Measurements from ENCODE around the gene BIRC7. TPM values are rescaled to one million over a fixed set of nuclear protein-coding genes. Genes with fewer than 3 reads are reported as not detected.

Gene BIRC7, protein sequence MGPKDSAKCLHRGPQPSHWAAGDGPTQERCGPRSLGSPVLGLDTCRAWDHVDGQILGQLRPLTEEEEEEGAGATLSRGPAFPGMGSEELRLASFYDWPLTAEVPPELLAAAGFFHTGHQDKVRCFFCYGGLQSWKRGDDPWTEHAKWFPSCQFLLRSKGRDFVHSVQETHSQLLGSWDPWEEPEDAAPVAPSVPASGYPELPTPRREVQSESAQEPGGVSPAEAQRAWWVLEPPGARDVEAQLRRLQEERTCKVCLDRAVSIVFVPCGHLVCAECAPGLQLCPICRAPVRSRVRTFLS
- total RNA-seq (2014; rRNA removed; shearing (Covaris generic)): 0.10 TPM in 1 of 2 replicates, not detected in the other

- peaks cover 90% of the 10 kb centered on the region for H3K27me3 ChIP-seq
- no peak for DNase-seq
These were observed at the start of gene BIRC7 for GRCh38 chr20:63235399-63235983. TSS of gene BIRC7 (plus strand) at chr20:63235905. CDS start at chr20:63236097, 192 bp downstream.

DNA sequence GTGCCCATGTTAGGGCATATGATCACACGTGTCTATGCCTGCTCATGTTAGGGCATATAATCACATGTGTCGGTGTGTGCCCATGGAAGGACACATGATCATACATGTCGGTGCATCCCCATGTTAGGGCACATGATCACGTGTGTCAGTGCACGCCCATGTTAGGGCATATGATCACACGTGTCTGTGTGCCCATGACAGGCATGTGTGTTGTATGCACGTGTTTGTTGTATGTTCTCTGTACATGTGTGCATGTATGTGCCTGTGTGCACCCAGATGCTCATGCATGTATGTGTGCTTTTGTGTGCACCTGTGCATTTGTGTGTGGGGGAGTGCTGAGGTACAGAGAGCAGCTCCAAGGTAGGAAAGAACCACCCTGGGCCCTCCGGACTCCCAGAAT lies 49.6 kb upstream of the BIRC7 start:
- H3K4me3 ChIP-seq: no peak overlapping the region
- DNase-seq: no peak
- H3K27me3 ChIP-seq: peaks cover 11% of the 10 kb centered on the region; the same call in 1 of the 2 replicates
- no peak overlapping the region for H3K27ac ChIP-seq
- no peaks in the 10 kb centered on the region for H3K4me1 ChIP-seq
- H3K36me3 ChIP-seq: no peaks in the 10 kb centered on the region
- no peaks in the 10 kb centered on the region for H3K9me3 ChIP-seq (replicated peaks)

More at GRCh38 chr20:63235399-63235983, at the start of gene BIRC7:
- no peak within 1 kb of the TSS for H3K4me3 ChIP-seq
- H3K36me3 ChIP-seq: no peaks in the 10 kb centered on the region
- no peak within 1 kb of the TSS for H3K27ac ChIP-seq
- peaks cover 17% of the 10 kb centered on the region for H3K4me1 ChIP-seq
- H3K9me3 ChIP-seq (replicated peaks): no peaks in the 10 kb centered on the region

GRCh38 chr20:63186528-63187316 lies 49.0 kb upstream of the BIRC7 start:
- DNase-seq: peak in 1 of 2 experiments; percentile 41
- no peak overlapping the region for H3K4me3 ChIP-seq
- peaks cover 5% of the 10 kb centered on the region; the same call in 1 of the 2 replicates for H3K27me3 ChIP-seq
- no peaks in the 10 kb centered on the region for H3K36me3 ChIP-seq
- no peaks in the 10 kb centered on the region for H3K4me1 ChIP-seq
- H3K27ac ChIP-seq: no peak overlapping the region
- H3K9me3 ChIP-seq (replicated peaks): no peaks in the 10 kb centered on the region

- H3K4me3 ChIP-seq: no peak overlapping the region
- H3K36me3 ChIP-seq: no peaks in the 10 kb centered on the region
- peaks cover 4% of the 10 kb centered on the region; the same call in 1 of the 2 replicates for H3K27me3 ChIP-seq
- no peaks in the 10 kb centered on the region for H3K9me3 ChIP-seq (replicated peaks)
- no peaks in the 10 kb centered on the region for H3K4me1 ChIP-seq
- no peak overlapping the region for H3K27ac ChIP-seq
- no peak for DNase-seq
These were observed 48.2 kb upstream of the BIRC7 start for GRCh38 chr20:63187338-63188158.

DNA sequence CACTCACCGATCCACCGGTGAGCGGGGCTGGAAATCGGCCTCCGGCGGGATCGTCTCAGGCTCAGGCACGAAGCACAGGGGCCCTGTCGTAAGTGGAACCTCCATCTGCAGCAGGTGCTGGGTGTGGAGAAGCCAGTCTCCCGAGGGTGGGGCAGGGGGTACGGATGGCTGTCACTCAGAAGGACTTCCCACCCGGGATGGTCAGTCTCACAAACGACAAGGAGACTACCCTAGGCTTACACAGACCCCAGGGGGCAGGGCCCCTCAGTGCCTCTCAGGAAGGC lies 47.6 kb upstream of the BIRC7 start:
- no peaks in the 10 kb centered on the region for H3K27me3 ChIP-seq
- H3K9me3 ChIP-seq (replicated peaks): no peaks in the 10 kb centered on the region
- no peak for DNase-seq
- no peaks in the 10 kb centered on the region for H3K4me1 ChIP-seq
- H3K4me3 ChIP-seq: no peak overlapping the region
- no peaks in the 10 kb centered on the region for H3K36me3 ChIP-seq
- H3K27ac ChIP-seq: no peak overlapping the region

GRCh38 chr20:63188641-63189321 lies 46.9 kb upstream of the BIRC7 start:
- Histone ChIP-seq H3K36me3 (no peaks in the 10 kb centered on the region), H3K4me3 (no peak overlapping the region), H3K4me1 (no peaks in the 10 kb centered on the region), H3K9me3 (replicated peaks) (no peaks in the 10 kb centered on the region), H3K27ac (no peak overlapping the region), H3K27me3 (no peaks in the 10 kb centered on the region)
- no peak for DNase-seq

GRCh38 chr20:63189322-63189642 lies 46.4 kb upstream of the BIRC7 start:
- Histone ChIP-seq H3K27me3 (no peaks in the 10 kb centered on the region), H3K27ac (no peak overlapping the region), H3K9me3 (replicated peaks) (no peaks in the 10 kb centered on the region), H3K4me1 (no peaks in the 10 kb centered on the region), H3K4me3 (no peak overlapping the region), H3K36me3 (no peaks in the 10 kb centered on the region)
- DNase-seq: no peak

DNA sequence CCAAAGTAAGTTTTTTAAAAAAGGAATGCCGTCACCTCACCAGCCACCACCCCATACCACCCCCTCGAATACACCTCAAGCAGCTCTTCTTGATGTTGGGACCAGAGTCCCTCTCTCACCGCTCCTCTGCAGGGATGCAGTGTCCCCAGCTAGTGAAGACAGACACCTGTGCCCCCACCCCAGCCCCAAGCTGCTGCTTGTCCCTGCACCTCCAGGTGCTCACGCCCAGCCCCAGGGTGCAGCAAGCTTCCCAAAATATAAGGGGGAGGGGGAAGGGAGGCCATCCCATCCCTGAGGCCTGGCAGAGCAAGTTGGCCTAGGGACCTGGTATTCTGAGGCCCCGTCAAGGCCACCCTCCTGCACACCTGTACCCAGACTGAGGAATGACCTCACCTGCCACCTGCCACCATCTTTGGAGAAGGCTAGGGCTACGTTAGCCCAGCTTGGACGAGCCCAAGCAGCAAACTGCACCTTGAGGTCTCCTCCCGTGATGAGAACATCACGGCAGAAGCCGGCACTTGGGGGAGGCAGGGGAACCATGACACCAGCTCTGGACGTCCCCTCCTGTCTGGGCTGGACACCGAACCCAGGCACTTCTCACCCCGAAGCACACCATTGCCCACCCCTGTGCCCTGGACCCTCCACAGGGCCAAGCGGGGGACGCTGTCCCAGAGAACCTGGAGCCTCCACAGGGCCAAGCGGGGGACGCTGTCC lies 45.7 kb upstream of the BIRC7 start:
- Histone ChIP-seq H3K27ac (no peak overlapping the region), H3K4me3 (no peak overlapping the region), H3K36me3 (peaks cover 4% of the 10 kb centered on the region), H3K4me1 (no peaks in the 10 kb centered on the region), H3K9me3 (replicated peaks) (no peaks in the 10 kb centered on the region), H3K27me3 (no peaks in the 10 kb centered on the region)
- no peak for DNase-seq

- Histone ChIP-seq H3K4me3 (no peak overlapping the region), H3K36me3 (peaks cover 12% of the 10 kb centered on the region), H3K27ac (no peak overlapping the region), H3K4me1 (no peaks in the 10 kb centered on the region), H3K9me3 (replicated peaks) (no peaks in the 10 kb centered on the region), H3K27me3 (no peaks in the 10 kb centered on the region)
- no peak for DNase-seq
These were observed 44.9 kb upstream of the BIRC7 start for GRCh38 chr20:63190828-63191227.

- DNase-seq: peak in 1 of 2 experiments; percentile 37
- no peaks in the 10 kb centered on the region for H3K4me1 ChIP-seq
- no peaks in the 10 kb centered on the region for H3K9me3 ChIP-seq (replicated peaks)
- H3K4me3 ChIP-seq: no peak overlapping the region
- no peak overlapping the region for H3K27ac ChIP-seq
- H3K27me3 ChIP-seq: no peaks in the 10 kb centered on the region
- H3K36me3 ChIP-seq: peaks cover 18% of the 10 kb centered on the region
These were observed 44.3 kb upstream of the BIRC7 start for GRCh38 chr20:63191400-63191799.

- no peak overlapping the region for H3K27ac ChIP-seq
- no peaks in the 10 kb centered on the region for H3K9me3 ChIP-seq (replicated peaks)
- peaks cover 24% of the 10 kb centered on the region for H3K36me3 ChIP-seq
- DNase-seq: no peak
- H3K4me1 ChIP-seq: peaks cover 8% of the 10 kb centered on the region
- no peak overlapping the region for H3K4me3 ChIP-seq
- H3K27me3 ChIP-seq: no peaks in the 10 kb centered on the region
These were observed 43.0 kb upstream of the BIRC7 start for GRCh38 chr20:63192721-63193120.

DNA sequence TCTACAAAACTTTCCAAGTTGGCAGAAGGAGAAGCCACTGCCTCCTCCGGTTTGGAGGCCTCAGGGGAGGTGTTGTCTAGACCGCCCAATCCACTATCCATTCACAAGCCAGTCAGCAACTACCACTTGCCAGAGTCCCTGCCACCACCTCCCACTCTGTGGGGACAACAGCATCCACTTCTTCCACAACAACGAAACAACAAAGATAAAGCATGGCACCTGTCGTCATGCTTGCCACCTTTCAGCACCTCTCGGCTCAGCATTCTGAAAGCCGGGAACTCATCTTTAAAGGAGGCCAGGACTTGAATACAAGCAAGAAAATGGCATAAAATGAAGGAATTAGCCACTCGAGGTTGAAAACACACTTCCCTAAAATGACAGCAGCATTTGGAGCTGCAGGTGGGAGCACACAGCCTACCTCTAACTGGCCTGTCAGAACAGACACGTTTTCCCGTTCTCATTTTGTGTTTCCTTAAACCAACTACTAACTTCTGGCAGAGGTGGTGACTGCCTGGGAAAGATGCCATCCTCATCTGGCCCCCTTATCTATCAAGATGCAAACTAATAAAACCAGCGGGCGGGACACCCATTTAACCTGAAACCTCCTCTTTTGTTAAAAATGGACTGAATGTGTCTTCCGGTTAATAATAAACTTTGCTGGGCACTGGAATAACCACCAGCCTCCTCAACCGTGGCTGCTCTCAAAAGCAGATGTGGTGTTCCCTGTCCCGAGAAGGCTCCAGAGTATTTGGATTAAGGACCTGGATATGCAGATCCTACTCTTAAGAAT lies 41.5 kb upstream of the BIRC7 start:
- Histone ChIP-seq H3K4me1 (peaks cover 11% of the 10 kb centered on the region), H3K27ac (no peak overlapping the region), H3K27me3 (no peaks in the 10 kb centered on the region), H3K9me3 (replicated peaks) (no peaks in the 10 kb centered on the region), H3K4me3 (no peak overlapping the region), H3K36me3 (peaks cover 39% of the 10 kb centered on the region)
- no peak for DNase-seq

- Histone ChIP-seq H3K4me1 (peaks cover 11% of the 10 kb centered on the region), H3K27me3 (no peaks in the 10 kb centered on the region), H3K36me3 (peaks cover 44% of the 10 kb centered on the region), H3K4me3 (no peak overlapping the region), H3K27ac (no peak overlapping the region), H3K9me3 (replicated peaks) (no peaks in the 10 kb centered on the region)
- DNase-seq: no peak
These were observed 40.9 kb upstream of the BIRC7 start for GRCh38 chr20:63194797-63195173.
